ENCODE results near the gene CLC.

DNA sequence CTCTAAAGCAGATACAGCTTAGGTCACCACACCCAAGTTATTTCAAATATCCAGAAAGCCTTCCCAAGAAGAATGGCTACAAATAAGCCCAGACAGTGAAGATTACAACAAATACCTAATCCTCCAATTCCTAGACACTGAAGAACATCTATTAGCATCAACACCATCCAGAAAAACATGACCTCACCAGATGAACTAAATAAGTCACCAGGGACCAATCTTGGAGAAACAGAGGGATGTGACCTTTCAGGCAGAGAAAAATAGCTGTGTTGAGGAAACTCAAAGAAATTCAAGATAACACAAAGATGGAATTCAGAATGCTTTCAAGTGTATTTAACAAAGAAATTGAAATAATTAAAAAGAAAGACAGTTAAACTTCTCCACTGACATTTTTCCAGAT lies 15.0 kb upstream of the CLC start:
- TF ChIP-seq, protein P1, sequence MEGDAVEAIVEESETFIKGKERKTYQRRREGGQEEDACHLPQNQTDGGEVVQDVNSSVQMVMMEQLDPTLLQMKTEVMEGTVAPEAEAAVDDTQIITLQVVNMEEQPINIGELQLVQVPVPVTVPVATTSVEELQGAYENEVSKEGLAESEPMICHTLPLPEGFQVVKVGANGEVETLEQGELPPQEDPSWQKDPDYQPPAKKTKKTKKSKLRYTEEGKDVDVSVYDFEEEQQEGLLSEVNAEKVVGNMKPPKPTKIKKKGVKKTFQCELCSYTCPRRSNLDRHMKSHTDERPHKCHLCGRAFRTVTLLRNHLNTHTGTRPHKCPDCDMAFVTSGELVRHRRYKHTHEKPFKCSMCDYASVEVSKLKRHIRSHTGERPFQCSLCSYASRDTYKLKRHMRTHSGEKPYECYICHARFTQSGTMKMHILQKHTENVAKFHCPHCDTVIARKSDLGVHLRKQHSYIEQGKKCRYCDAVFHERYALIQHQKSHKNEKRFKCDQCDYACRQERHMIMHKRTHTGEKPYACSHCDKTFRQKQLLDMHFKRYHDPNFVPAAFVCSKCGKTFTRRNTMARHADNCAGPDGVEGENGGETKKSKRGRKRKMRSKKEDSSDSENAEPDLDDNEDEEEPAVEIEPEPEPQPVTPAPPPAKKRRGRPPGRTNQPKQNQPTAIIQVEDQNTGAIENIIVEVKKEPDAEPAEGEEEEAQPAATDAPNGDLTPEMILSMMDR (tag by site-specific recombination; IDR thresholded peaks at IDR 0.05): no peak
- TF ChIP-seq ZFHX2 (tag by site-specific recombination; conservative IDR thresholded peaks at IDR 0.05) (no peak), ZNF549 (tag by site-specific recombination; IDR thresholded peaks at IDR 0.05) (no peak), SETDB1 (IDR thresholded peaks at IDR 0.05; ENCODE audit: insufficient read length, low read length) (no peak), ZNF114 (tag by site-specific recombination; IDR thresholded peaks at IDR 0.05) (no peak), ZNF23 (tag by site-specific recombination; IDR thresholded peaks at IDR 0.05; ENCODE audit: borderline replicate concordance) (no peak), ZEB2 (tag by site-specific recombination; IDR thresholded peaks at IDR 0.05) (no peak), ZNF121 (tag by site-specific recombination; IDR thresholded peaks at IDR 0.05) (no peak), ZNF558 (tag by site-specific recombination; IDR thresholded peaks at IDR 0.05) (no peak)
- TF ChIP-seq, protein P2, sequence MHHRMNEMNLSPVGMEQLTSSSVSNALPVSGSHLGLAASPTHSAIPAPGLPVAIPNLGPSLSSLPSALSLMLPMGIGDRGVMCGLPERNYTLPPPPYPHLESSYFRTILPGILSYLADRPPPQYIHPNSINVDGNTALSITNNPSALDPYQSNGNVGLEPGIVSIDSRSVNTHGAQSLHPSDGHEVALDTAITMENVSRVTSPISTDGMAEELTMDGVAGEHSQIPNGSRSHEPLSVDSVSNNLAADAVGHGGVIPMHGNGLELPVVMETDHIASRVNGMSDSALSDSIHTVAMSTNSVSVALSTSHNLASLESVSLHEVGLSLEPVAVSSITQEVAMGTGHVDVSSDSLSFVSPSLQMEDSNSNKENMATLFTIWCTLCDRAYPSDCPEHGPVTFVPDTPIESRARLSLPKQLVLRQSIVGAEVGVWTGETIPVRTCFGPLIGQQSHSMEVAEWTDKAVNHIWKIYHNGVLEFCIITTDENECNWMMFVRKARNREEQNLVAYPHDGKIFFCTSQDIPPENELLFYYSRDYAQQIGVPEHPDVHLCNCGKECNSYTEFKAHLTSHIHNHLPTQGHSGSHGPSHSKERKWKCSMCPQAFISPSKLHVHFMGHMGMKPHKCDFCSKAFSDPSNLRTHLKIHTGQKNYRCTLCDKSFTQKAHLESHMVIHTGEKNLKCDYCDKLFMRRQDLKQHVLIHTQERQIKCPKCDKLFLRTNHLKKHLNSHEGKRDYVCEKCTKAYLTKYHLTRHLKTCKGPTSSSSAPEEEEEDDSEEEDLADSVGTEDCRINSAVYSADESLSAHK (tag by site-specific recombination; IDR thresholded peaks at IDR 0.05): no peak
- TF ChIP-seq, protein P3, sequence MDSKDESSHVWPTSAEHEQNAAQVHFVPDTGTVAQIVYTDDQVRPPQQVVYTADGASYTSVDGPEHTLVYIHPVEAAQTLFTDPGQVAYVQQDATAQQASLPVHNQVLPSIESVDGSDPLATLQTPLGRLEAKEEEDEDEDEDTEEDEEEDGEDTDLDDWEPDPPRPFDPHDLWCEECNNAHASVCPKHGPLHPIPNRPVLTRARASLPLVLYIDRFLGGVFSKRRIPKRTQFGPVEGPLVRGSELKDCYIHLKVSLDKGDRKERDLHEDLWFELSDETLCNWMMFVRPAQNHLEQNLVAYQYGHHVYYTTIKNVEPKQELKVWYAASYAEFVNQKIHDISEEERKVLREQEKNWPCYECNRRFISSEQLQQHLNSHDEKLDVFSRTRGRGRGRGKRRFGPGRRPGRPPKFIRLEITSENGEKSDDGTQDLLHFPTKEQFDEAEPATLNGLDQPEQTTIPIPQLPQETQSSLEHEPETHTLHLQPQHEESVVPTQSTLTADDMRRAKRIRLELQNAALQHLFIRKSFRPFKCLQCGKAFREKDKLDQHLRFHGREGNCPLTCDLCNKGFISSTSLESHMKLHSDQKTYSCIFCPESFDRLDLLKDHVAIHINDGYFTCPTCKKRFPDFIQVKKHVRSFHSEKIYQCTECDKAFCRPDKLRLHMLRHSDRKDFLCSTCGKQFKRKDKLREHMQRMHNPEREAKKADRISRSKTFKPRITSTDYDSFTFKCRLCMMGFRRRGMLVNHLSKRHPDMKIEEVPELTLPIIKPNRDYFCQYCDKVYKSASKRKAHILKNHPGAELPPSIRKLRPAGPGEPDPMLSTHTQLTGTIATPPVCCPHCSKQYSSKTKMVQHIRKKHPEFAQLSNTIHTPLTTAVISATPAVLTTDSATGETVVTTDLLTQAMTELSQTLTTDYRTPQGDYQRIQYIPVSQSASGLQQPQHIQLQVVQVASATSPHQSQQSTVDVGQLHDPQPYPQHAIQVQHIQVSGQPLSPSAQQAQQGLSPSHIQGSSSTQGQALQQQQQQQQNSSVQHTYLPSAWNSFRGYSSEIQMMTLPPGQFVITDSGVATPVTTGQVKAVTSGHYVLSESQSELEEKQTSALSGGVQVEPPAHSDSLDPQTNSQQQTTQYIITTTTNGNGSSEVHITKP (tag by site-specific recombination; IDR thresholded peaks at IDR 0.05): no peak
- TF ChIP-seq, protein P4, sequence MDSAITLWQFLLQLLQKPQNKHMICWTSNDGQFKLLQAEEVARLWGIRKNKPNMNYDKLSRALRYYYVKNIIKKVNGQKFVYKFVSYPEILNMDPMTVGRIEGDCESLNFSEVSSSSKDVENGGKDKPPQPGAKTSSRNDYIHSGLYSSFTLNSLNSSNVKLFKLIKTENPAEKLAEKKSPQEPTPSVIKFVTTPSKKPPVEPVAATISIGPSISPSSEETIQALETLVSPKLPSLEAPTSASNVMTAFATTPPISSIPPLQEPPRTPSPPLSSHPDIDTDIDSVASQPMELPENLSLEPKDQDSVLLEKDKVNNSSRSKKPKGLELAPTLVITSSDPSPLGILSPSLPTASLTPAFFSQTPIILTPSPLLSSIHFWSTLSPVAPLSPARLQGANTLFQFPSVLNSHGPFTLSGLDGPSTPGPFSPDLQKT (IDR thresholded peaks at IDR 0.05; ENCODE audit: borderline replicate concordance, low read depth, low read length): no peak
- TF ChIP-seq, protein P5, sequence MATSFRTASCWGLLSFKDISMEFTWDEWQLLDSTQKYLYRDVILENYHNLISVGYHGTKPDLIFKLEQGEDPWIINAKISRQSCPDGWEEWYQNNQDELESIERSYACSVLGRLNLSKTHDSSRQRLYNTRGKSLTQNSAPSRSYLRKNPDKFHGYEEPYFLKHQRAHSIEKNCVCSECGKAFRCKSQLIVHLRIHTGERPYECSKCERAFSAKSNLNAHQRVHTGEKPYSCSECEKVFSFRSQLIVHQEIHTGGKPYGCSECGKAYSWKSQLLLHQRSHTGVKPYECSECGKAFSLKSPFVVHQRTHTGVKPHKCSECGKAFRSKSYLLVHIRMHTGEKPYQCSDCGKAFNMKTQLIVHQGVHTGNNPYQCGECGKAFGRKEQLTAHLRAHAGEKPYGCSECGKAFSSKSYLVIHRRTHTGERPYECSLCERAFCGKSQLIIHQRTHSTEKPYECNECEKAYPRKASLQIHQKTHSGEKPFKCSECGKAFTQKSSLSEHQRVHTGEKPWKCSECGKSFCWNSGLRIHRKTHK (tag by site-specific recombination; IDR thresholded peaks at IDR 0.05): no peak

Data from HEK293 (cell line).